Measurements from ENCODE around the gene POLE3.
A peak's percentile ranks its signal among the peaks of the same experiment; 100 is the strongest.

The POLE3 gene, protein sequence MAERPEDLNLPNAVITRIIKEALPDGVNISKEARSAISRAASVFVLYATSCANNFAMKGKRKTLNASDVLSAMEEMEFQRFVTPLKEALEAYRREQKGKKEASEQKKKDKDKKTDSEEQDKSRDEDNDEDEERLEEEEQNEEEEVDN

DNA sequence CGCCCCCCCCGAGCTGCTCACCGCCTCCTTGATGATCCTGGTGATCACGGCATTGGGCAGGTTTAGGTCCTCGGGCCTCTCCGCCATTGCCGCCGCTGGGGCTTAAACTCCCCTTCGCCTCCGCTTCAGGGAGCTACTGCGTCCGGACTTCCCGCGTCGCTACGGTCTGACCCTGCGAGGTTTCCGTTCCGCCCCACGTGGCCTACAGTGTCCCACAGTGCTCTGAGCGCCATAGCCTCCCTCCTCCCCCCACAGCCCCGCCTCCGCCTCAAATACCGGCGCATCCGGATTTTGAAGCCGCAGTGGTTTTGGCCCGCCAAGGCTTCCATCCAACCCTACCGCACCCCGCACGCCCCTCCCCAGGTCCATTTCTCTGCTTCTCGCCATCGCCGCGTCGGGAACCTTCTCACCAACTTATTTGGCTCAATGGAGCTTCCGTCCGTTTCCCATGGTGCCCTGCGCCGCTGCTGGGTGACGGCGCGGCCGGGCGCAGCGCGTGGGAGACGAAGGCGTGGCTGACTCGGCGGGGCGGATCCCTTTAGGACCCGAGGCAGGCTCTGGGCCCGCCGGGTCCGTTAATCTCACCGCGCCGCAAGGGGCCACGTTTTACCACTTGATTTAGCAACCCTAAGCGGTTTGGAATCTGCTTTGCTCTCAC is at the start of gene POLE3, which contains the start of gene C9orf43:
Gene POLE3, minus strand, starts transcription at position 469 of the 658 bp plus-strand sequence. Its CDS starts 382 bp downstream, at position 87.
Gene C9orf43, plus strand, starts transcription at position 541 of the 658 bp plus-strand sequence. CDS start 2,747 bp downstream, outside the sequence.
- Histone ChIP-seq H3K27ac (ENCODE audit: poor library complexity, severe bottlenecking) (peak within 1 kb of the TSS; percentile 71), H3K4me1 (ENCODE audit: insufficient read depth, poor library complexity, severe bottlenecking) (no peaks in the 10 kb centered on the region), H3K27me3 (ENCODE audit: insufficient read depth, poor library complexity, severe bottlenecking) (no peaks in the 10 kb centered on the region), H3K36me3 (ENCODE audit: low read depth) (peaks cover 23% of the 10 kb centered on the region), H3K9me3 (ENCODE audit: severe bottlenecking) (no peaks in the 10 kb centered on the region), H3K4me3 (ENCODE audit: severe bottlenecking) (peak within 1 kb of the TSS; percentile 60)
- TF ChIP-seq, protein P1, sequence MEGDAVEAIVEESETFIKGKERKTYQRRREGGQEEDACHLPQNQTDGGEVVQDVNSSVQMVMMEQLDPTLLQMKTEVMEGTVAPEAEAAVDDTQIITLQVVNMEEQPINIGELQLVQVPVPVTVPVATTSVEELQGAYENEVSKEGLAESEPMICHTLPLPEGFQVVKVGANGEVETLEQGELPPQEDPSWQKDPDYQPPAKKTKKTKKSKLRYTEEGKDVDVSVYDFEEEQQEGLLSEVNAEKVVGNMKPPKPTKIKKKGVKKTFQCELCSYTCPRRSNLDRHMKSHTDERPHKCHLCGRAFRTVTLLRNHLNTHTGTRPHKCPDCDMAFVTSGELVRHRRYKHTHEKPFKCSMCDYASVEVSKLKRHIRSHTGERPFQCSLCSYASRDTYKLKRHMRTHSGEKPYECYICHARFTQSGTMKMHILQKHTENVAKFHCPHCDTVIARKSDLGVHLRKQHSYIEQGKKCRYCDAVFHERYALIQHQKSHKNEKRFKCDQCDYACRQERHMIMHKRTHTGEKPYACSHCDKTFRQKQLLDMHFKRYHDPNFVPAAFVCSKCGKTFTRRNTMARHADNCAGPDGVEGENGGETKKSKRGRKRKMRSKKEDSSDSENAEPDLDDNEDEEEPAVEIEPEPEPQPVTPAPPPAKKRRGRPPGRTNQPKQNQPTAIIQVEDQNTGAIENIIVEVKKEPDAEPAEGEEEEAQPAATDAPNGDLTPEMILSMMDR (IDR thresholded peaks at IDR 0.05; ENCODE audit: poor library complexity, severe bottlenecking) = no peak
- DNase-seq (ENCODE audit: low spot score) = peak; percentile 93
- ATAC-seq (ENCODE audit: low read depth) = peak; percentile 96

DNA sequence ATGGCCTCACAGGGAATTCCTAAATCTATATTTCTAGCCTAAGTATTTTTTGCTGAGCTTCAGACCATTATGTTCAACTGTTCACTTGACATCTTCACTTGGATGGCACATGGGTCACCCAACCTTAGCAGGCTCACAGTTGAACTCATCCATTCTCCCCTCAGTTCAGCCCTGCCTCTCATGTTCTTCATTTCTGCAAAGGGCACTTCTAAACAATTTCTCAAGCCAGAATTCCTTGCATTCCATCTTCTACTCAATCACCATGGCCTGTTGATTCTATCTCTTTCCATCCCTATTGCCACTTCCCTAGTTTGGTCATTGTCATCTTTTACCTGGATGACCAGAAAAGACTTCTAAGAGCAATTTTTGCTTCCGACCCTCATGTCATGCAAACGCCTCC is 45.8 kb upstream of the POLE3 start:
- Histone ChIP-seq H3K9me3 (ENCODE audit: severe bottlenecking) (no peaks in the 10 kb centered on the region), H3K27me3 (ENCODE audit: insufficient read depth, poor library complexity, severe bottlenecking) (no peaks in the 10 kb centered on the region), H3K4me3 (ENCODE audit: severe bottlenecking) (no peak overlapping the region), H3K4me1 (ENCODE audit: insufficient read depth, poor library complexity, severe bottlenecking) (no peaks in the 10 kb centered on the region), H3K36me3 (ENCODE audit: low read depth) (no peaks in the 10 kb centered on the region), H3K27ac (ENCODE audit: poor library complexity, severe bottlenecking) (no peak overlapping the region)
- DNase-seq (ENCODE audit: low spot score) (no peak), ATAC-seq (ENCODE audit: low read depth) (no peak)
- TF ChIP-seq, protein P1 (IDR thresholded peaks at IDR 0.05; ENCODE audit: poor library complexity, severe bottlenecking) = no peak

DNA sequence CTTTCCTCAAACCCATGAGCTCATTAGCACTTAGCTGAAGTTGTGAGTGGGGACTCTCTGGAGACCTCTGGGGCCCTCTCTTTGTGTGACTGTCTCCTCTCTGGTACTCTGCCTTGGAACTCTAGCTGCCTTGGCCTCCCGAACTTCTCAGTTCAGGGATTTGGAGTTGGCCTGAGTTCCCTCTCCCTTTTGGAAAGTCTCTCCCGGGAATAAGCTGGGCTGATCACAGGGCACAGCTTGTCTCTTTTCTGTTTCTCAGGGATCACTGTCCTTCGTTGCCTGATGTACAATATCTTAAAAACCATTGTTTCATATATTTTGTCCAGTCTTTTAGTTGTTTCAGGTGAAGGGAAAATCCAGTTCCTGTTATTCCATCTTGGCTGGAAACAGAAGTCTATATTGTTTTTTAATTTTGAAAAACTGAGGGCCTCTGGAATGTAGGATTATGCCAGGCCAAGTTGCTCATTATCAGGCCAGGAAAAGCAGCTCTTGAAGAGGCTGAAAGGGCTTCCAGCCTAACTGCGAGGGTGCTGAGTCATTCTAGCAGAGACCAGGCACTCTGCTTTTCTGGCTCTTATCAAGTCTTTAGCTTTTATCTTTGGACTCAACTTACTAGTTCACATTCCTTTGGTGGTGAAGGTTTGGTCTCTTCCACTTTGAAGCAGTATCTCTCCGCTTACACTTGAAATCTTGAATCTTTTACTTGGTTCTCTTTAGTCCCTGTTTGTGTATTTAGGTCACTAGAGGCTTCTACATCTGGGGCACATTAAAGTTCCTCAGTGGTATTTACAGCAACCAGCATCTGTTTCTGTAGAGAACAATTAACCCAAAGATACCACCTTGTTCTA is 44.7 kb upstream of the POLE3 start:
- ATAC-seq (ENCODE audit: low read depth) (peak; percentile 58; the same call in 2 of the 3 replicates), DNase-seq (ENCODE audit: low spot score) (no peak)
- no peaks in the 10 kb centered on the region for H3K27me3 ChIP-seq (ENCODE audit: insufficient read depth, poor library complexity, severe bottlenecking)
- no peak overlapping the region for H3K4me3 ChIP-seq (ENCODE audit: severe bottlenecking)
- H3K4me1 ChIP-seq (ENCODE audit: insufficient read depth, poor library complexity, severe bottlenecking) = no peaks in the 10 kb centered on the region
- TF ChIP-seq, protein P1 (IDR thresholded peaks at IDR 0.05; ENCODE audit: poor library complexity, severe bottlenecking) = no peak
- no peaks in the 10 kb centered on the region for H3K36me3 ChIP-seq (ENCODE audit: low read depth)
- no peaks in the 10 kb centered on the region for H3K9me3 ChIP-seq (ENCODE audit: severe bottlenecking)
- no peak overlapping the region for H3K27ac ChIP-seq (ENCODE audit: poor library complexity, severe bottlenecking)

DNA sequence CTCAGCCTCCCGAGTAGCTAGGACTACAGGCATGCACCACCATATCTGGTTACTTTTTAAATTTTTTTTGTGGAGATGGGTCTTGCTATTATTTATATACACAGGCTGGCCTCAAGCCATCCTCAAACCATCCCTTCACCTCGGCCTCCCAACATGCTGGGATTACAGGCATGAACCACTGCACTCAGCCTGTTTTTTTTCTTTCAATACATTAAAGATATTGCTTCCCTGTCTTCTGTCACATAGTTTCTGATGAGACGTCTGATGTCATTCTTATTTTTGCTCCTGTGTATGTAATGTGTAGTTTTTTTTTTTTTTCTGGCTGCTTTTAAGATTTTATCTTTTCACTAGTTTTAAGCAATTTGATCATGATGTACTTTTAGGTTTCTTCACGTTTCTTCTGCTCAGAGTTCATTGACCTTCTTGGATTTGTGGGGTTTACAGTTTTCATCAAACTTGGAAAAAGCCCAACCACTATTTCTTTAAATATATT is 41.7 kb upstream of the POLE3 start:
- no peak for DNase-seq (ENCODE audit: low spot score)
- Histone ChIP-seq H3K27ac (ENCODE audit: poor library complexity, severe bottlenecking) (no peak overlapping the region), H3K27me3 (ENCODE audit: insufficient read depth, poor library complexity, severe bottlenecking) (no peaks in the 10 kb centered on the region), H3K9me3 (ENCODE audit: severe bottlenecking) (no peaks in the 10 kb centered on the region), H3K4me3 (ENCODE audit: severe bottlenecking) (no peak overlapping the region), H3K36me3 (ENCODE audit: low read depth) (no peaks in the 10 kb centered on the region), H3K4me1 (ENCODE audit: insufficient read depth, poor library complexity, severe bottlenecking) (no peaks in the 10 kb centered on the region)
- no peak for ATAC-seq (ENCODE audit: low read depth)
- TF ChIP-seq, protein P1 (IDR thresholded peaks at IDR 0.05; ENCODE audit: poor library complexity, severe bottlenecking) = no peak

All from RWPE2 (cell line).